CD14-positive monocyte (primary cell): ENCODE data around the gene ANXA4. TPM values are rescaled to one million over a fixed set of nuclear protein-coding genes. Genes with fewer than 3 reads are reported as not detected.

Source experiments
- DNase-seq, 3 donors: peaks; one replicate each; pipeline ENCODE4 v3.0.0-alpha.2; 2011 to 2022
- H2AFZ ChIP-seq: 2 replicates; pipeline ENCODE4 v1.6.0; 2012; ENCODE audit warnings: mild to moderate bottlenecking, low read depth, low read length, inconsistent platforms; ENCODE audit not compliant: insufficient read depth, poor library complexity, severe bottlenecking
- H3K27ac ChIP-seq, 2 donors: 1 replicate in 1 of 2; 2 replicates in 1 of 2; pipeline ENCODE4 v1.5.1; 2012 to 2013; ENCODE audit warnings: low read length in 2 of 2, control low read depth in 1 of 2, inconsistent platforms in 1 of 2, low read depth in 1 of 2, mild to moderate bottlenecking in 1 of 2
- H3K27me3 ChIP-seq, 2 donors: one replicate each; pipeline versions ENCODE4 v1.6.0 to v1.6.1; 2011 to 2013; ENCODE audit warnings: low read length in 2 of 2; ENCODE audit not compliant: control insufficient read depth in 2 of 2, insufficient read depth in 2 of 2
- H3K36me3 ChIP-seq, 2 donors: replicated peaks in 1 of 2; 1 replicate in 1 of 2; 2 replicates in 1 of 2; pipeline versions ENCODE4 v1.5.1 to v1.6.1; 2012 to 2013; ENCODE audit warnings: low read length in 2 of 2, control low read depth in 1 of 2, inconsistent platforms in 1 of 2, mild to moderate bottlenecking in 1 of 2; ENCODE audit not compliant: insufficient read depth in 2 of 2, control insufficient read depth in 1 of 2
- H3K4me1 ChIP-seq, 2 donors: 1 replicate in 1 of 2; 2 replicates in 1 of 2; pipeline versions ENCODE4 v1.5.1 to v1.6.1; 2012 to 2013; ENCODE audit warnings: low read length in 2 of 2, control low read depth in 1 of 2, inconsistent platforms in 1 of 2, mild to moderate bottlenecking in 1 of 2, moderate library complexity in 1 of 2; ENCODE audit not compliant: insufficient read depth in 2 of 2, control insufficient read depth in 1 of 2
- H3K4me2 ChIP-seq: replicated peaks from 2 replicates; pipeline ENCODE3; 2012; ENCODE audit warnings: low read length, moderate library complexity, mild to moderate bottlenecking; ENCODE audit not compliant: poor library complexity, severe bottlenecking; ENCODE audit errors: extremely low read depth
- H3K4me3 ChIP-seq, 3 experiments: fragments of 200-600 bp in 1 of 3; sonication (generic) in 1 of 3; replicated peaks in 1 of 3; 1 replicate in 2 of 3; 2 replicates in 1 of 3; pipeline ENCODE4 v1.5.1; 2011 to 2013; ENCODE audit warnings: low read length in 3 of 3, mild to moderate bottlenecking in 3 of 3, control low read depth in 2 of 3, low read depth in 2 of 3, inconsistent platforms in 1 of 3, moderate library complexity in 1 of 3
- H3K79me2 ChIP-seq: 2 replicates; pipeline ENCODE4 v1.6.0; 2012; ENCODE audit warnings: mild to moderate bottlenecking, control low read depth, inconsistent platforms, low read length, moderate library complexity; ENCODE audit not compliant: insufficient read depth
- H3K9ac ChIP-seq: 2 replicates; pipeline ENCODE4 v1.6.0; 2017; ENCODE audit warnings: low read length, mild to moderate bottlenecking; ENCODE audit not compliant: insufficient read depth, poor library complexity, severe bottlenecking
- H3K9me3 ChIP-seq, 2 donors: replicated peaks in 1 of 2; 1 replicate in 1 of 2; 2 replicates in 1 of 2; pipeline versions ENCODE4 v1.5.1 to v1.6.1; 2012 to 2013; ENCODE audit warnings: low read length in 2 of 2, control low read depth in 1 of 2; ENCODE audit not compliant: control insufficient read depth in 1 of 2, insufficient read depth in 1 of 2
- H4K20me1 ChIP-seq: 2 replicates; pipeline ENCODE4 v1.6.0; 2012; ENCODE audit warnings: mild to moderate bottlenecking, low read length, control low read depth, moderate library complexity; ENCODE audit not compliant: insufficient read depth
- H3K27ac Mint-ChIP-seq, 7 donors: one replicate each; pipeline ENCODE4 v1.8.0; 2020; ENCODE audit warnings: mild to moderate bottlenecking in 7 of 7, mixed read lengths in 7 of 7, moderate library complexity in 6 of 7, inconsistent platforms in 2 of 7
- H3K27me3 Mint-ChIP-seq, 3 donors: one replicate each; pipeline ENCODE4 v1.8.0; 2021 to 2022; ENCODE audit warnings: low read depth in 3 of 3, mild to moderate bottlenecking in 3 of 3, mixed read lengths in 3 of 3, moderate library complexity in 3 of 3, inconsistent platforms in 1 of 3
- H3K36me3 Mint-ChIP-seq, 2 donors: one replicate each; pipeline ENCODE4 v1.8.0; 2020; ENCODE audit warnings: mixed read lengths in 2 of 2, inconsistent platforms in 1 of 2, mild to moderate bottlenecking in 1 of 2
- H3K4me1 Mint-ChIP-seq: one replicate; pipeline ENCODE4 v1.8.0; 2020; ENCODE audit warnings: mild to moderate bottlenecking, mixed read lengths
- H3K4me3 Mint-ChIP-seq, 2 donors: one replicate each; pipeline ENCODE4 v1.8.0; 2020; ENCODE audit warnings: mild to moderate bottlenecking in 2 of 2, mixed read lengths in 2 of 2, moderate library complexity in 1 of 2
- H3K9me3 Mint-ChIP-seq, 7 donors: one replicate each; pipeline ENCODE4 v1.8.0; 2020 to 2022; ENCODE audit warnings: mixed read lengths in 7 of 7, mild to moderate bottlenecking in 6 of 7, moderate library complexity in 6 of 7, inconsistent platforms in 2 of 7
- WGBS: methylation state at CpG from one replicate; pipeline ENCODE4 v1.1.5; 2013; ENCODE audit warnings: missing lambda C conversion rate; ENCODE audit not compliant: insufficient coverage; 5-methylcytosine and 5-hydroxymethylcytosine counted together
- intact Hi-C, 2 donors: fragments of 100-400 bp; cut with micrococcal nuclease; formaldehyde crosslinking; loops; one replicate each; pipeline versions ENCODE4 v1.15.0 to v1.15.1; 2023
- polyA plus RNA-seq, 3 donors: library from polyadenylated mRNA; depleted of rRNA in 1 of 3; unstranded in 2 of 3; stranded (reverse) in 1 of 3; fragments of 300-500 nt in 2 of 3; fragments of >200 nt in 1 of 3; fragmentation: Illumina TruSeq in 2 of 3; gene quantifications; 1 replicate in 2 of 3; 2 replicates in 1 of 3; pipeline ENCODE4 v1.2.3, GENCODE V29; 2012 to 2021
- TF ChIP-seq, protein P1 (sequence below): fragments of 200-600 bp; IDR thresholded peaks from one replicate; pipeline ENCODE4 v1.8.0; 2022; ENCODE audit warnings: antibody characterized with exemption, mild to moderate bottlenecking

The ANXA4 gene
- polyA plus RNA-seq, 3 donors = 30.0 to 95.7 (median 64.7) TPM

DNA sequence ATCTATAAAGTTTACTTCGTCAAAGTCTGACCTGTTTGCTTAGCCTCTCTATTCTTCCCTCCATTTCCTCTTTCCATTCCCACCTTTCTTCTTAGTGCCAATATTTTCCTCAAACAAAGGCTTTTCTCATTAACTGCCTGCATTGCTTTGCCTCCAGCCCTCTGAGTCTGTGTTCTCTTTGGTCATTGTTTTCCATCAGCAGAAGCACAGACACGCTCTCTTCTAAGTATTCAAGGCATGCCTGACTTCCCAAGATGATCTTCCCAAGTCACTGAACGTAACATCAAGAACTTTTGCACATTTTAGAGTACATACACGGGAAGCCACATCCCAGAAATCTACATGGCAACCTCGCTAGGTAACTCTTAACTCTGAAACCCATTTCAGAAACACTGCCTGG is 32.6 kb upstream of the ANXA4 start:
- Histone ChIP-seq H3K27ac (no peak overlapping the region), H3K4me3 (no peak overlapping the region), H3K36me3 (no peaks in the 10 kb centered on the region), H3K79me2 (no peaks in the 10 kb centered on the region), H3K27me3 (no peaks in the 10 kb centered on the region), H4K20me1 (no peaks in the 10 kb centered on the region), H3K4me2 (no peak overlapping the region), H3K9me3 (no peaks in the 10 kb centered on the region), H3K4me1 (peaks cover 16 to 25% of the 10 kb centered on the region in 2 donors), H2AFZ (no peak overlapping the region), H3K9ac (no peak overlapping the region)
- TF ChIP-seq, protein P1, sequence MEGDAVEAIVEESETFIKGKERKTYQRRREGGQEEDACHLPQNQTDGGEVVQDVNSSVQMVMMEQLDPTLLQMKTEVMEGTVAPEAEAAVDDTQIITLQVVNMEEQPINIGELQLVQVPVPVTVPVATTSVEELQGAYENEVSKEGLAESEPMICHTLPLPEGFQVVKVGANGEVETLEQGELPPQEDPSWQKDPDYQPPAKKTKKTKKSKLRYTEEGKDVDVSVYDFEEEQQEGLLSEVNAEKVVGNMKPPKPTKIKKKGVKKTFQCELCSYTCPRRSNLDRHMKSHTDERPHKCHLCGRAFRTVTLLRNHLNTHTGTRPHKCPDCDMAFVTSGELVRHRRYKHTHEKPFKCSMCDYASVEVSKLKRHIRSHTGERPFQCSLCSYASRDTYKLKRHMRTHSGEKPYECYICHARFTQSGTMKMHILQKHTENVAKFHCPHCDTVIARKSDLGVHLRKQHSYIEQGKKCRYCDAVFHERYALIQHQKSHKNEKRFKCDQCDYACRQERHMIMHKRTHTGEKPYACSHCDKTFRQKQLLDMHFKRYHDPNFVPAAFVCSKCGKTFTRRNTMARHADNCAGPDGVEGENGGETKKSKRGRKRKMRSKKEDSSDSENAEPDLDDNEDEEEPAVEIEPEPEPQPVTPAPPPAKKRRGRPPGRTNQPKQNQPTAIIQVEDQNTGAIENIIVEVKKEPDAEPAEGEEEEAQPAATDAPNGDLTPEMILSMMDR = no peak
- Mint-ChIP-seq H3K9me3 (peaks cover 0 to 5% (median 0%) of the 10 kb centered on the region in 7 donors), H3K4me3 (no peak overlapping the region), H3K36me3 (no peaks in the 10 kb centered on the region), H3K27ac (no peak overlapping the region), H3K4me1 (peaks cover 34% of the 10 kb centered on the region), H3K27me3 (peaks cover 0 to 3% (median 0%) of the 10 kb centered on the region in 3 donors)
- WGBS = 93% methylated on average over 3 of the region's 5 CpGs
- no peak for DNase-seq
- intact Hi-C loops = no loop called here

DNA sequence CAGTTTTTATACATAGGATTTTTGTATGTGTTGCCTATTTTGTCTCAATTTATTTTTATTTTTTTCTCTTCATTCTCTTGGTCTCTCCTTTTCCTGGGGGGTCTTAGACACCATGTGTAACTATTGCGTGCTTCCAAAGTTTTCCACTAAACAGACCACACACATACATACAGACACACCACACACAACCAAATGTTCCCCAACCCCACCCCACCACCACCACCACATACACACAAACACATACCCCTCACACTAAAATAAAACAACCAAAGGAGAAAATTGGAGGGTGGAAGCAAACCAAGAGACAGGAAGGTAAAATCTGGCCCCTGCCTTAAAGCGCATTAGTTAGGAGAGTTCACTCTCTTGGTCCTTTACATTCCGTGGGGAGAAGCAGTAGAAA is 30.0 kb upstream of the ANXA4 start:
- Histone ChIP-seq H3K27ac (no peak overlapping the region), H3K79me2 (no peaks in the 10 kb centered on the region), H3K4me2 (no peak overlapping the region), H3K4me1 (peaks cover 11 to 15% of the 10 kb centered on the region in 2 donors), H4K20me1 (no peaks in the 10 kb centered on the region), H3K36me3 (no peaks in the 10 kb centered on the region), H3K27me3 (no peaks in the 10 kb centered on the region), H2AFZ (no peak overlapping the region), H3K9me3 (no peaks in the 10 kb centered on the region), H3K9ac (no peak overlapping the region), H3K4me3 (no peak overlapping the region)
- no peak for DNase-seq
- intact Hi-C loops = loop anchor here in 1 of 2 donors (5.0 kb wide), 1 partner anchor 155 kb away; no protein-coding TSS in a partner anchor
- Mint-ChIP-seq H3K27ac (no peak overlapping the region), H3K4me1 (peaks cover 24% of the 10 kb centered on the region), H3K36me3 (no peaks in the 10 kb centered on the region), H3K27me3 (peaks cover 1 to 3% (median 2%) of the 10 kb centered on the region in 3 donors), H3K9me3 (peaks cover 0 to 5% (median 0%) of the 10 kb centered on the region in 7 donors), H3K4me3 (no peak overlapping the region)
- TF ChIP-seq, protein P1 = no peak
- 92% methylated on average over 2 of the region's 3 CpGs for WGBS
